ENCODE results near the gene MYO1C.
"Not testable (repeated sequence)": the region's sequence is repeated elsewhere in the genome, so short reads cannot be mapped to it uniquely, and the experiment has no call there.

The MYO1C gene, protein sequence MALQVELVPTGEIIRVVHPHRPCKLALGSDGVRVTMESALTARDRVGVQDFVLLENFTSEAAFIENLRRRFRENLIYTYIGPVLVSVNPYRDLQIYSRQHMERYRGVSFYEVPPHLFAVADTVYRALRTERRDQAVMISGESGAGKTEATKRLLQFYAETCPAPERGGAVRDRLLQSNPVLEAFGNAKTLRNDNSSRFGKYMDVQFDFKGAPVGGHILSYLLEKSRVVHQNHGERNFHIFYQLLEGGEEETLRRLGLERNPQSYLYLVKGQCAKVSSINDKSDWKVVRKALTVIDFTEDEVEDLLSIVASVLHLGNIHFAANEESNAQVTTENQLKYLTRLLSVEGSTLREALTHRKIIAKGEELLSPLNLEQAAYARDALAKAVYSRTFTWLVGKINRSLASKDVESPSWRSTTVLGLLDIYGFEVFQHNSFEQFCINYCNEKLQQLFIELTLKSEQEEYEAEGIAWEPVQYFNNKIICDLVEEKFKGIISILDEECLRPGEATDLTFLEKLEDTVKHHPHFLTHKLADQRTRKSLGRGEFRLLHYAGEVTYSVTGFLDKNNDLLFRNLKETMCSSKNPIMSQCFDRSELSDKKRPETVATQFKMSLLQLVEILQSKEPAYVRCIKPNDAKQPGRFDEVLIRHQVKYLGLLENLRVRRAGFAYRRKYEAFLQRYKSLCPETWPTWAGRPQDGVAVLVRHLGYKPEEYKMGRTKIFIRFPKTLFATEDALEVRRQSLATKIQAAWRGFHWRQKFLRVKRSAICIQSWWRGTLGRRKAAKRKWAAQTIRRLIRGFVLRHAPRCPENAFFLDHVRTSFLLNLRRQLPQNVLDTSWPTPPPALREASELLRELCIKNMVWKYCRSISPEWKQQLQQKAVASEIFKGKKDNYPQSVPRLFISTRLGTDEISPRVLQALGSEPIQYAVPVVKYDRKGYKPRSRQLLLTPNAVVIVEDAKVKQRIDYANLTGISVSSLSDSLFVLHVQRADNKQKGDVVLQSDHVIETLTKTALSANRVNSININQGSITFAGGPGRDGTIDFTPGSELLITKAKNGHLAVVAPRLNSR

DNA sequence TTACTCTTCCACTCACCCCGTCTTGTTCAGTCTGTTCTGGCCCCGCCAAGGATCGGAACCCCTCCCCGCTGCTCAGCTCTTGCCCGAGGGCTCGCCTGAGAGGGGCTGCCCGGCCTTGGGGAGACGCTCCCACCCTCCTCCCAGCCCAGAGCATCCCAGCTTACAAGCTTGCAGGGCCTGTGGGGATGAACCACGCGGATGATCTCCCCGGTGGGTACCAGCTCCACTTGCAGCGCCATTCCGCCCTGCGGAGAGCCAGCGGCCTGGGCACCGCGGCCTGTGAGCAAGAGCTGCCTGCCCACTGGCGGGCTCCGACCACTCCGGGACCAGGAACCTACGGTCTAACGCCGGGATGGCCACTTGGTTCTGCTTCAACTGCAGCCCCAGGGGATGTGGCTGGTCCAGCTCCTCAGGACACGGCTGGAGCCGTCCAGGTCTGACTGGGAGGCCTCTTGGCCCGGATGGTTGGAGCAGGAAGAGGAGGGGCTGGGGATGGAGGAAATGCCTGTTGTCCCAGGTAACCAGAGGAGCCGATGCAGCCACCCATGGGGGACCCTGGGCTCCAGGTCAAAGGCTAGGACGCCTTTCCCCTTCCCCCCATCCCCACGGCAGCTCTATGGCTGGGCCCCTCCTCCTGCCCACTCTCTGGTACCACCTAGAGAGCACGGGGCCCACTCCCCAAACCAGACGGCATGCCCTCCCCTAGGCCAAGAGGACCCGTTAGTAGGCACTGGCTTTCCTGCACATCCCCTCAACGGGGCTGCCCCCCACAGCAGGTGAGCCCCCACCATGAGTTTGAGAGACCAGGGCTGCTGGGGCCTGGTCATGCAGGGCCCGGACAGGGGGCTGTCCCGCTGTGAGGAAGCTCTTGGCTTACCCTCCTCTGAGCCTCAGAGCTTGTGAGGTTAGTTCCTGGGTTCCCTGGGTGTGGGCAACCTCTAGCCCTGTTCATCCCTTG lies at the start of gene MYO1C:
TSS of gene MYO1C (minus strand) at position 438 of the 958 bp plus-strand sequence. CDS start at position 239, 199 bp downstream.
- no peak for FAIRE-seq

DNA sequence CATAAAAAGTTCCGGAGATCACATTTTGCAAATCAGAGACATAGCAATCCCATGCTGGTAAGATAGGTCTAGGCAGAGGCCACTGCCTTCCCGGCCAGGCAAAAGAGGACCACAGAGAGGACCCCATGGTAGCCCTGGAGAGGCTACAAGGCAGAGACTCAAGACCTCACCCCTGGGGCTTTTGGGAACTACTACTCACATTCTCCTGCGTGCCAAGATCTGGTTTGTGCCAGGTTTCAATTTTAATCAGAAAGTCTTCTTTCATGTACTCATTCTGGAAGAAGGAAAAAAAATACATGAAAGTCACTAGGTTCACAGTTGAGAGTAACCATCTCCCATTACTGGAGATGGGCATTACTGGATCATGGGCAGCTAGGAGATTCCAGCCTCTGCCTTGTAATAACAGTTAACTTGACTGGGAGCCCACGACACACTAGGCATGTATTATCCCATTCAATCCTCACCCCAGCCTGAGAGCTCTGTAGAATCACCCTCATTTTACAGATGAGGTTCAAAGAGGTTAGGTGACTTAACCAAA lies 49.0 kb upstream of the MYO1C start:
- FAIRE-seq = no peak

DNA sequence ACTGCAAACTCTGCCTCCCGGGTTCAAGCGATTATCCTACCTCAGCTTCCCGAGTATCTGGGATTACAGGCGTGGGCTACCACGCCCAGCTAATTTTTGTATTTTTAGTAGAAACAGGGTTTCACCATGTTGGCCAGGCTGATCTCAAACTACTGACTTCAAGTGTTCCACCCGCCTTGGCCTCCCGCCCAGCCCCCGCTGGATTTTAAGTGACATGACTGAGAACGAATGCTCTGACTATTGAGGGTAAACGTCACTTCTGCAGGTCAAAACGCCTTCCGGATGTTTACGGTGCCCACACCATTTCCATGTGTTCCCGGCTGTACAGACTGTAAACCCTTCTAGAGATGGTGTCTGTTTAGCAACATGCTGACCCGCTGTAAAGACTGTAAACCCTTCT lies 47.3 kb upstream of the MYO1C start:
- FAIRE-seq = no peak

DNA sequence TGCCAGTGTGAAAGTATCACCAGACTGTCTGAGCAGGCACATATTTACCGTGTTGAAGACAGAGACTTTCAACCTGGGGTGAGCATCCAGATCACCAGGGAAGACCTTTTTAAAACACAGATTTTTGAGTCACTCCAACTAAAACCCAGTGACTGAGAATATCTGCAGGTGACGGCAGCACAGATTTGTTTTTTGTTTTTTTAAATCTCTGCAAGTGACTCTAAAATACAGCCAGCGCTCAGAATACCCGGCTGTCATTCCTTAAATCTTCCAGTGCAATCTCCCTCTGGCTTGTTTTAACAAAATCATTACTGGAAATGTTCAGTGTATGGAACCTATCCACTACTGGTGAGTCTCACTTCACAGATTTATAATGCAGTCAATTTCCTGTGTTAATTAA lies 43.3 kb upstream of the MYO1C start:
- FAIRE-seq = no peak

DNA sequence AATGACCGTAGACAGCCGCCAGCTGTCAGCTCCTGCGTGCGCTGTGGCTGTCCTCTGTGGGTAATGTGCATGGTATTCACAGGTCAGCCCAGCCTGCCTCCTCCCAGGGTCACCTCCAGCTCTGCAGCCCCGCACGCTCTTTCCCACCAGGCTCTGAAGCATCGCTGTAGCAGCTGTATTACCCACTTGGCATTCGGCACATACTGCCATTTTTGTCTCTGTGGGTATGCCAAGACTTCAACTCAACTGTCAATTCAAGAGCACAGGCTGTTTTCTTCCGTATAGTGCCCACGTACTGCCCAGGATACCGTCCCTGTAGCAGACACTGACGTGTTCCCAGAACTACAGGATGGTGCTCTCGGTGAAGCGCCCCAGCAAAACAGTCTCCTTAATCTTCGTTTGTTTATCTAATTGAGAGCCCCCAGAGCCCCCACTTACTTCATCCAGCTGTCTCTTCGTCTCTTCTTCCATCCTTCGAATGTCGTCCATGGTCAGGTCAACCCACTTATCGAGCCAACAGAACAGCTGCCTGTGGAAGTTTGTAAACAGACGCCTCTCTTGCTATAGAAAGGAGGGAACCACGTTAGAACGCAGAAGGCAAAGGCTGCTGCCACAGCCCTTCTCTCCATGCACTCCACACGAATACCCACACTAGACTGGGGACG lies 41.3 kb upstream of the MYO1C start:
- FAIRE-seq = no peak

DNA sequence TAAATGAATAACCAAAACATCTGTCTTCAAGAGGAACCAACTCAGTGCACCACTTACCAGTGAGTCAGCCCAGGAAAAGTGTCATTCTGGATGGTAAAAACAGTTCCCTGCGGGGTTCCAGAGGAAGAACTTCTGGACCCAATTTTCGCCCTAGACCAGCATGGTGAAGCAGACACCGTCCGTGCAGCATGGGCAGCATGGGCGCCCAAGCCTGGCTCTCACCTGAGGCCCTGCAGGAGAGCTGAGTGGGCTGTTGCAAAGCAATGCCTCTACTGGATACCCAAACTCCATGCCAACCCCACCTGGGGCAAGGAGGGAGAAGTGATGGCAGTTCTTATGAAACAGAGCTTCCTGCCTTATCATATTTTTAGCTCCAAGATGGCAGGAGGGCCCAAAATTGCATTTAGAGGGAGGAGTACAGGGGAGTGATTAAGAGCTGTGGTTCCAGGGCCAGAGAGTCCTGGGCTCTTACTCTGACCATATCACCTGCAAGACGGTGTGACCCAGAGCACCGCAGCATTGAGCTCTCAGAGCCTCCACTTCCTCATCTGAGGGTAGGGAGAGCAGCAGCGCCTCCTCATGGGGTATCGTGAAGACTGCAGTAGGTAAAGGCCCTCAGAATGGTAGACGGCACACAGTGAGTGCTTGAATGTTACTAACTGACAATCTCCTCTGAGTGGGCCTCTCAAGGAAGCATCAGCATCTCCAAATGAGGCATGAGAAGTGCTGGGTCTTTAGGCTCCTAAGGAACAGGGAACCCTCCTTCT lies 40.5 kb upstream of the MYO1C start:
- no peak for FAIRE-seq

DNA sequence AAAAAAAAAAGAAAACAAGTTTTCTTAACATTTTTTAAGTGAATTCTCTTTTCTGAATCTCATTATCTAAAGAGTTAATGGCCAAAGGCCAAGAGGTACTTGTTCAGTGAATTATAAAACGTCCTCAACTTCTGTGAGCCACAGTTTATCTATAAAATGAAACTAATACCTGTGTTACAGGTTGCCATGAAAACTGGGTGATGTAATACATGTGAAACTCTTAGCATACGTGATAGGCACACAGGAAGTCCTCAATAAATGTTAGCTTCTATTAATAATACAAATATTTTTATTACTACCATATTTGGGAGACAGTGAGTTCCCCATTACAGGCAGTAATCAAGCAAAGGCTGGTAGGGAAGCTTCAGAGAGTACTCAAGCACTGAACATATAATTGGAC lies 37.4 kb upstream of the MYO1C start:
- no peak for FAIRE-seq

DNA sequence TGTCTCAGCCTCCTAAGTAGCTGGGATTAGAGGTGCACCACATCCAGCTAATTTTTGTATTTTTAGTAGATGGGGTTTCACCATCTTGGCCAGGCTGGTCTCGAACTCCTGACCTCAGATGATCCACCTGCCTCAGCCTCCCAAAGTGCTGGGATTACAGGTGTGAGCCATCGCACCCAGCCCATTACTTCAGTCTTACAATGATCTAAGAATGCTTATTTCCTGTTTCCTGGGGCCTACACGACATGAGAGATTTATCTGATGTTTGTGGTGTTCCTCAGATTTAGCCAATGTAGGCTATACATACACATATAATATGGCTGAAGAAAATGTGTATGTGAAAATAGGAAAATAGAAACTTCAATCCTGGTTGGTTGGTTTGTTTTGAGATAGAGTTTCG lies 34.4 kb upstream of the MYO1C start:
- FAIRE-seq = not testable (repeated sequence)

DNA sequence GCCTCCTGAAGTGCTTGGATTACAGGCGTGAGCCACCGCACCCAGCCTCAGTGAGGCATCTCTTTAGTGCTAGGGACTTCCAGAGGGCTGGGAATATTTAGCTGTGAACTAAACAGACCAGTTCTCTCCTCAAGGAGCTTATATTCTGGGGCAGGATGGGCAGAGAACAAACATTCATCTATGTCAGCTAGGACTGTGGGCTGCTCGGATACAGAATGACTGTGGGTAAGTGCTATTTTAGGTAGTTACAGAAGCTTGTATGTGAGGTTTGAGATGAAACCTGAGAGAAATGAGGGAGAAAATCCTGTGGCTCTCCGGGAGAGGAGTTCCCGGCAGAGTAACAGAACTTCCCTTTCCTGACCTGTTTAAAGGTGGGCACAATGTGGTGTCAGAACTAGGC lies 30.1 kb upstream of the MYO1C start:
- no peak for FAIRE-seq

DNA sequence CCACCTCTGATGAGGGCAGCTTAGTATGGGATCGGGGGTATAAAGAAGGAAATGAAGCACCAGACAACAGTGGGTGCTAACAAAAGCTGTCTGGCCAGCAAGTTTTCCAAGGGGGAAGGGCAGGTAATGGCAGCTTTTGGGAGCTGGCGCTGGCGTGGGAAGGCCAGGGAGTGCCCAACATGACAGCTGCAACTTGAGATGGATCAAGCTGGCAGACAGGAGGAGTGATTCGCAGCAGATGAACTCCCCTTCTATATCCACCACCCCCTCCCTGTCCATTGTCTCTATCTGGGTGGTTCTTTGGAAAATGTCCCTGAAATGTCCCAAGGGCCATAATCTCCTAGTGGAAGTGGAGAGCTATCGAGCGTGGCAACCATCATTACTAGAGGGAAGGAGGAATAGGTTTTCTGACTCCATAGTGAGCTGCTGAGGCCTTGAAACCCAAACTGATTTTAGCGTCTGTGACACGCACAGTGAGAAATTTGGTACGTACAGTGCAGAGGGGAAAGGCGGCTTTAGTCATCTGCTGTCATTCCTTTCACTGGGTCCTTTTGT lies 28.7 kb upstream of the MYO1C start:
- no peak for FAIRE-seq

DNA sequence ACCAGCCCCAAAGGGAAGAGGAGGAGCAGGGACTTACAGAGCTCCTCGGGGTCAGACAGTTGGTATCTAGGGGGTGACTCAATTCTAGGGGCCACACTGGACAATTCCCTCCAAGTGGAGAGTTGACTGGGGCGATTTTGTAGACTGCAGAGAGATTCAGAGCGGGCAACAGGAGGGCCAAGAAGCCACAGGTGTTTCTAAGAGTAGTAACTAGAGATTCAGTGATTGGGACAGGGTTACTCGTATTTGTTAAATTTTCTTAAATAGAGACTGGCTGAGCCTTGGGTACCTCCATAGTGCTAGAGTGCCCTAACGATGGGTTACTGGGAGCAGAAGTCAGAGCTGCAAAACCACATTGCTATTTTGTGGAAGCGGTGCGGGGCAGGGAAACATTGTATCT lies 27.2 kb upstream of the MYO1C start:
- FAIRE-seq = no peak

DNA sequence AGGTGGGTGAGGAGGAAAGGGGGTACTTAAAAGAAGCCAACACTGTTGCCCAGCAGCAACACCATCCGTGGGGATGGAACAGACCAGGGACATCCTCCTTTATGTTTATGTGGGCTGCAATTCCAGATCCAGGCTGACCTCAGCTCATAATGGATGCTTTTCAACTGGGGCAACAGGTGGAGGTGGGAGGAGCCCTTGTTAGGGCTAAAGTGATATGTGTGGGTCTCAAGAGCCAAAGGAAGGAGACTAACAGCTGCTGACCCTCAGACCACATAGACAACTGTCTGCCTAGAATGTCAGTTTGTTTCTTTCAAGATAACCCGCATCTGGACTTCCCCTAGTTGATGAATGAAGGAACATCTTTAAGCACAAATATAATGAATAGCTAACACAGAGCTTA lies 25.9 kb upstream of the MYO1C start:
- no peak for FAIRE-seq

DNA sequence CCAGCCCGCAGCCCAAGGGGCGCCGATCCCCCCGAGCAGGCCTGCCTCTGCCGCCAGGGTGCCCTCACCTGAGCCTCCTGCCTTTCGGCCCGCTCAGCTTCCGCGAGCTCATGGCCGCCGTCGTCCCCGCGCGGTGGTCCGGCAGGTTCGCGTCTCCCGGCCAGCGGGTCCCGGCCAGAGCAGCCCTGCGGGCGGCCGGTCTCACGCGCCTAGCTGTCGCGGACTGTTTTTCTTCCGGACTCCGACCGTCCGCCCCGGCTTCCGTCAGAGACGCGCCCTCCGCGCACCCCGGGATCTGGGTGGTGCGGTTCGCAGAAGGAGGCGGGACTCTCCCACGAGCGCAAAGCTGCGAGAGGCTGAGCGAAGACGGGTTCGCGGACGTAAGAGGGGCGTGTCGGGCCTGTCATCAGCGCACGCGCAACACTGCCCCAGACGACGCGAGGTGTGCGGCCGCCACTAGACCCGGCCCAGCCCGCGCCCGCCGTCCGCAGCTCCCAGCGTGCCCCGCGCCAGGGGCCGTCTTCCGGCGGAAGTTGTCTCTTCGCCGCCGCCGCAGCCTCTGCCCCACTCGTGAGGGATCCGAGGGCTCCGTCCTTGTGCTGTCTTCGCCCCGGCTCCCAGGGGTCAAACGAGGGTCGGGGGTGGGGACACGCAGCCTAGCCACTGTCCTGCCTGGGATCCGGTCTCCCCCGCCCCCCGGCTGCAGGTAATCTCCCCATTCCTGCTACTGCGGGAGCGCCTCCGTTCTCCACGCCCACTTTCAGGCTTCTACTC lies 24.1 kb upstream of the MYO1C start, which contains the start of gene INPP5K:
TSS of gene INPP5K (minus strand) at position 225 of the 774 bp plus-strand sequence. CDS start at position 112, 113 bp downstream.
- FAIRE-seq = peak; percentile 93

DNA sequence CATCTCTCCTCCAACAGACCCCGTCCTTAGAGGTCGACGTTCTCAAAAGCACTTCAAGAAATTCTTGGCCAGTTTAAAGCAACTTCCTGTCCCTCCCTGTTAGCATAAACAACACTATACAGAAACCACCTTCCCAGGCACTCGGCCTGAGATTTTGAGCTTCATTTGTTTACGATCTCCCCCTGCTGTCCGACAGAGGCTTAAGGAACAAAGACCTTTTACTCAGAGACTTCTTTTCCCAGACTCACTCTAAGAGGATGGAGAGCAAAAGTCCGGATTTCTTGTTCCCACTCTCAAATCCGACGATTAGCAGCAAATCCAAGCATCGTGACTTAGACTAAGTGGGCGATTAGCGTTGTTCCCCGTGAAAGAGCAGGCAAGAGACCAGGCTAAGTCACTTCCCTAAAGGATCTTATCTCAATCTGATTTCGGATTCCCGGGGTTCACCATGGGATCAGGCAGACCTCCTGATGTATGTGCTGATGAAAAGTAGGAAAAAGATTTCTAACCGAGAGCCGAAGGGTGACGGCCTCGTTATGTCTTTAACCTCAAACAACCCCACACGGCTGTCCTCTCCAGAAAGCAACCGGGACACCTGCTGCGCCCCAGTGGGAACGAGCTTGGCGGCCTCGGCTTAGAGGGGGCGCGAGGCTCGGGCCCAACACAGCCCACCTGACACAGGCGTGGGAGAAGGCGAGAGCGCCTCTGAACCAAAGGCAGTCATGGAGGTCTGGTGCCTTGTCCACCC lies 23.3 kb upstream of the MYO1C start:
- FAIRE-seq = peak; percentile 98

DNA sequence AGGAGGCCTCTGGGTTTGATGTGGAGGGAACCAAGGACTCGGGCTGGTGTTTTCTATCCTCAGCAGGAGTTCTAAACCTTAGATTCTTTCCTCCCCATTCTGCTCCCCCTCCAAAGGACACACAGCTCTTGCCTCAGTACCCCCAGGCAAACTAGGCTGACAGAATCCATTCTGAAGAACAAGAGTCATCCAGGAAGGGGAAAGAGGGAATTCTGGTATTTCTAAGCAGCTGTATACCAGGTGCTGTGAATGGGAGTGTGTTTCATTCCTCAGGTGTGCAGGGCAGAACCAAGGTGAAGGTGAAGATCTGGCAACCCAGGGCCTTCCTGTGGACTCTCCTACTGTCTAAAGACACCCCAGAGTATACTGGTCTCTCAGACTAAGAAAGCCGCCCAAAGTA lies 19.9 kb upstream of the MYO1C start:
- FAIRE-seq = no peak

DNA sequence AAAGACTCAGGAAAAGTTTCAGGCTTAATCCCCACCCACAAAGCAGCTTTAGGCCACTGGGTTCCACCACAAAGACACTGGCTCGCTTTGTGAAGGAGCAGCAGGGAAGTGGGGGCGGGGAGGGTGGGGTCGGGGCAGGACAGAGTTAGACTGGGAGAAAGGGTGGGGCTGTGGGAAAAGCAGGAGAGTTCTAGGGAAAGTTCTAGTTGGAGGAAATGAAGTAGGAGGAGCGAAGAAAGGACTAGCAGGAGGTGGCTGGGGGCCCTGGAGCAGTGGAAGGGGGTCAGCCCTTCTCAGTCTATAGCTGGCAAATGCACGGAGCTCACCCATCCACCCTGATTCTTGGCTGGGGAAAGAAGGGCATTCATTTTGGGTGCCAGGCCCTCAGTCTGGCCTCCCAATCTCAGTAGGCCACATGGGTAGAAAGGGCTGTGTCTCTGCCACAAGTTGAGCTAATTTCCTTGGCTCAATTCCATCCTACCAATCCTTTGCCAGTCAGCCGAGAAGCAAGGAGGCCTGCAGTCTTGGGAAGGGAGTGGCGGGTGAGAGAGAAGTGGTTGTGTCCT lies 19.4 kb upstream of the MYO1C start:
- no peak for FAIRE-seq

DNA sequence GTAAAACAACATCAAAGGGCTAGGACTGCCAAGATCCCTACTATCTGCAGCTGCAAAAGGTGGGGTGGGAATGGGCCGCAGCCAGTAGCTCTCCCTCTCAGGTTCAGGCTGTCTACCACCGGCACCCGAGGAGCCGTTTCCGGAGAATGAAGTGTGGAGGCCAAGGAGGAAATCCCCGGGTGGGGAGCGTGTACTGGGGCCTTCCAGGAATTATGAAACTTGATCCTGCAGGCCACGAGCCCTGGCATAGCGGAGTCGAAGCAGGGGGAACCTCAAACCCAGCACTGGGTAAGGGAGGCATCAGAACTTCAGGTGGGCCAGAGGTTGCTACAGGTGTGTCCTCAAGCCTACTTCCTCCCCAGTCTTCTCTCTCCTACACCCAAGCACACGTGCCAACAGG lies 18.8 kb upstream of the MYO1C start:
- no peak for FAIRE-seq

DNA sequence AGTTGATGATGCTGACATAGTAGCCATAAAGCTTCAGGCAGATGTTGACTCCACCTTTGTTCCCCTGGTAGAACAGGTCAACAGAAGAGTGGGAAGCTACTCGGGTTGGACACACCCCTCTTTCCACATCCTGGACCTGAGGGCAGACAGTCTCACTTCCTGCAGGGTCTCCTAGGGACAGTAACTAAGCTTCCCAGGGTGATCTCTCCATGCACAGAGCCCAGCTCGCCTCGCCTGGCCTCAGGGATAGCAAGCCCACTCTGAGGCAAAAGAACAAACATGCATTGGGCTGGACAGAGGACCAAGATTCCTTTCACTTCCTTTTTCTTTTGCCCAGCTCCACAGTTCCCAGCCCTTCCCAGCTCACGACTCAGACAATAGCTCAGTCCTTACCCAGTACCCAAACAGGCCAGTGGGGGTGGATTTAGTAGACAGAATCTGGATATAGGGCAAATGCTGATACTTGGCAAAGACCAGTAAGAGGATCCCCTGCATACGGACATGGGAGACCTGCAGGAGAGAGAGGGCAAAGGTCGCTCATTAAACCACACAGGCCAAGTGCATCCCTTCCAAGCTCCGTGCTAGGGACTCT lies 16.9 kb upstream of the MYO1C start:
- FAIRE-seq = no peak
